Stimulated activated CD4-positive, alpha-beta T cell treated with anti-CD3 and anti-CD28 coated beads, Interleukin-15, amount 100 ng/mL, for 48 hours (primary cell): ENCODE measurements around the gene CD46.
"Not testable (repeated sequence)": the region's sequence is repeated elsewhere in the genome, so short reads cannot be mapped to it uniquely, and the experiment has no call there.

Experiments
- DNase-seq, 2 donors: peaks; one replicate each; pipeline ENCODE4 v3.0.0-alpha.2; 2020; ENCODE audit warnings: low read depth in 2 of 2

CD46 gene

DNA sequence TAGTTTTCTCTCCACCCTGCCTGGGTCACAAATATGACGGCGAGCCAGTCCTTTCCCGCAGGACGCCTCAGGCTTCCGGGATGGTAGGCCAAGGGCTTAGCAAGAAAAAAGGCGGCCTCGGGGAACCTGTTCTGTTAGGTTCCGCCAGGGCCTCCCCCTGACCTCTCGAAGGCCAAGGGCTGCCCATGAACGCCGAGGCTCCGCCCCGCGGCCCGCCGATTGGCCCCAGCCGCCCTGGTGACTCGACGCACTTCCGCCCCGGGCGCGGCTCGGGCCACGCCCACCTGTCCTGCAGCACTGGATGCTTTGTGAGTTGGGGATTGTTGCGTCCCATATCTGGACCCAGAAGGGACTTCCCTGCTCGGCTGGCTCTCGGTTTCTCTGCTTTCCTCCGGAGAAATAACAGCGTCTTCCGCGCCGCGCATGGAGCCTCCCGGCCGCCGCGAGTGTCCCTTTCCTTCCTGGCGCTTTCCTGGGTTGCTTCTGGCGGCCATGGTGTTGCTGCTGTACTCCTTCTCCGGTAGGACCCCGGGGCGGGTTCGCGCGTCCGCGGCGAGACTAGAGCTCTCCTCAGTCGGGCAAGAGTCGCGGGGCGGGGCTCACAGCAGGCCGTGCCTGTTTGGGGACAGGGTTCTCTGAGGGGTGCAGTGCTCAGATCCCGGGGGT lies at the start of gene CD46:
Gene CD46 (plus strand): TSS at position 265 of the 666 bp plus-strand sequence. CDS start 159 bp downstream, at position 424.
- DNase-seq = peak; percentile 90 to 94

DNA sequence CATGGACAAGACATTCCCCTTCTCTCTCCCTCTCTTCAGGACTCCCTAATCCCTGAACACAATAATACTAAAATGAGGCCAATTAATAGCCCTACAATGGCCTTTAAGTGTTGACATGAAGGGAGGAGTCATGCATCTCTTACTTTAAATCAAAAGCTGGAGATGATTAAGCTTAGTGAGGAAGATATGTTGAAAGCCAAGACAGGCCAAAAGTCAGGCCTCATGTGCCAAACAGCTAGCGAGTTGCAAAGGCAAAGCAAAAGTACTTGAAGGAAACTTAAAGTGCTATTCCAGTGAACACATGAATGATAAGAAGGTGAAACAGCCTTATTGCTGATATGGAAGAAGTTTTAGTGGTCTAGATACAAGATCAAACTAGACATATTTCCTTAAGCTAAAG lies 49.5 kb upstream of the CD46 start:
- no peak for DNase-seq

DNA sequence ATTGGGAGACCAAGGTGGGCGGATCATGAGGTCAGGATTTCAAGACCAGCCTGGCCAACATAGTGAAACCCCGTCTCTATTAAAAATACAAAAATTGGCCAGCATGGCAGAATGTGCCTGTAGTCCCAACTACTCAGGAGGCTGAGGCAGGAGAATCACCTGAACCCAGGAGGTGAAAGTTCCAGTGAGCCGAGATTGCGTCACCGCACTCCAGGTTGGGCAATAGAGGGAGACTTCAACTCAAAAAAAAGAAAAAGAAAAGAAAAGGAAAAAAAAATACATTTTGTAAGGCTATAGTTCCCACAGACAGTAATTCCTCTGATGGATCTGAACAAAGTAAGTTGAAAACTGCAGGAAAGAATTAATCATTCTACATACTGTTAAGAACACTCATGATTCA lies 48.1 kb upstream of the CD46 start:
- no peak for DNase-seq

DNA sequence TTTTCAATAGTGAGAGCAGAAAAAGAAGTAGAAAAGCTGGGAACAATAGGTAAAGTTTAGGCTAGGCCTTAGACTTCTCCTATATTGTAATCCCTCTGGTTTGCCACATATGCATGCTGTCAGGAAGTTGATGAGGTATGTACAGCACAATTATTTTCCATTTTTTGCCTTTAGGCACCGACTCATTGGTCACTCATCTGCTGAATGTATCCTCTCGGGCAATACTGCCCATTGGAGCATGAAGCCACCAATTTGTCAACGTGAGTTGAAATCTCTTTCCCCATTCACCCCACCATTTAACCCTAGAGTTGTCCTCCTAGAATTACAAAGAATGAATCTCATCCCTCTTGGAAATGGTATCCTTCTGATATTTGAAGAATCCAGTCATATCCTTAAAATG lies 43.9 kb upstream of the CD46 start:
- not testable (repeated sequence) for DNase-seq

DNA sequence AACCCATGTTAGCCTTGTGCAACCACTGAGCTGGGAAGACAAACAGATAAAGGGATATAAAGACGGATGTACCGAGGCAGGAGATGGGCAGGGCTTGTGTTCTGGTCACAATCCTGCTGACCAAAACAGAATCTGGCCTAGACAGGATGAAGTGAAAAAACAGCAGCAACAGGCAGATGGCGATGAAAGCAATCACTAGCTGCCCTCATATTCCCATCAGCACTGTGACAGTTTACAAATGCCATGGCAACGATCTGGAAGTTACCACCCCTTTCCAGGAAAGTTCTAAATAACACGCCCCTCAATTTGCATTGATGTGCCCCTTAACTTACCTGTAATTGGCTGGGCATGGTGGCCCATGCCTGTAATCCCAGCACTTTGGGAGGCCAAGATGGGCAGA lies 40.6 kb upstream of the CD46 start:
- no peak for DNase-seq

DNA sequence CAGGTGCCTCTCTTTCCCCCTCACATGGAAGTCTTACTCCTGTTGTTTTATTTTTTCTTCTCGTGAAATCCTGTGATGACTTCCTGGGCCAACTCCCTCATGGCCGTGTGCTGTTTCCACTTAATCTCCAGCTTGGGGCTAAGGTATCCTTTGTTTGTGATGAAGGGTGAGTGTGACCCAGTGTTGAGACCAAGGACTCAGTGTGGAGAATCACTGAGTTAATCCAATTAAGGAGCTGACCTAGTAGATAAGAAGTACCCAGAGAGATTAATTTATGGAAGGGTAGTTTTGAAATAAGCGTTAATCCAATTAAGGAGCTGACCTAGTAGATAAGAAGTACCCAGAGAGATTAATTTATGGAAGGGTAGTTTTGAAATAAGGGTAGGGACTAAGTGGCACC lies 39.2 kb upstream of the CD46 start:
- not testable (repeated sequence) for DNase-seq

DNA sequence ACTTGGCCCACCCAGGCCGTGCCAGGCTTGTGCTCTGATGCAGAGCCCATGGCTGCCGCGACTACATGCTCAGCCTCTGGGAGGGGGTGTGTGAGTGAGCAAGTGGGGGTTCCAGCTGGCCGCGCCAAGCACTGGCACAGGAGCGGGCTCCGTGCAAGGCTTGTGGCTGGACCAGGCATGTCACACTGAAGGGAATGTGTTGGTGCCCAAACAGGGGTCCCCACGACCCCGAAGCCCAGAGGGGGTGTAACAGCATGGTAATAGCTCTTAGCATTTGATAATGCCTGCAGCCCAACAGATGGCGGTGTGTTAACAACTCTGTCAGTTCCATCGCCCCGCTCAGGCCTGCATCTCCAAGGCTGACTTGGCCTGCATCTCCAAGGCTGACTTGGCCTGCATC lies 38.3 kb upstream of the CD46 start:
- DNase-seq = no peak

DNA sequence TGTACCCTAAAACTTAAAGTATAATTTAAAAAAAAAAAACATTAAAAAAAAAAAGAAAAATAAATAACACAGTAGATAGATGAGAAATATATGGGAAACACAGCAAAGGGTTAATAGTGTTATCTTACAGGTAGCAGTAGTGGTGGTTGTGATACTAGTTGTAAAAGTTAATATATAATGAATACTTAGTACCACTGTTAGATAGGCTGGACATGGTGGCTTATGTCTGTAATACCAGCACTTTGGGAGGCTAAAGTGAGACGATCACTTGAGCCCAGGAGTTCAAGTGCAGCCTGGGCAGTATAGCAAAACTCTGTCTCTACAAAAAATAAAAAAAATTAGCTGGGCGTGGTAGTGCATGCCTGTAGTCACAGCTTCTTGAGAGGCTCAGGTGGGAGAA lies 32.6 kb upstream of the CD46 start:
- DNase-seq = no peak

DNA sequence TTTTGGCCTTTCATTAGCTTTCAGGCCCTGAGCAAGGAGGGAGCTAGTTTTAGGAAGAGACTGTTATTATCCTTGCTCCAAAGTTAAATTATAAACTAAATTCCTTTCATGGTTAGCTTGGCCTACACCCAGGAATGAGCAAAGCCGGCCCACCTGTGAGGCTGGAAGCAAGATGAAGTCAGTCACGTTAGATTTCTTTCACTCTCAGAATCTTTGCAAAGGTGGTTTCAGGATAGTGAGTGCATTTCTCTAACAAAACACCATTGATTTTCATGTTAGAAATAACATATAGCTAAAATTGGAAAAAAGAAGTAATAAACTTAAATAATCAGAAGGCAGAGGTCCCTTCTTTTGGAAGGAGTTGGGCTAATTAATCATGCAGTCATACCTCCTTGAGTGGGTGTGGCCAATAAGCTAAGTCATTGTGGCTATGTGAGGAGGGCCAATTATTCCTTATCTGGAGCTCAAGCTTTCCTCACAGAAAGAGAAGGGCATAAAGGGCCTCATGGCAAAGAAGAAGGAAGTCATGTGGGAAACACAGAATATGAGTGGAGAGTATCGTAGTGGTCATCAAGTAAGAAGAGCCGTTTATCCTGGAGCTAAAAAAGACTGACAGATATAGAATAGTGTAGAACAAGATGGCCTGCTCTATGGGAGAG lies 23.5 kb upstream of the CD46 start:
- not testable (repeated sequence) for DNase-seq

DNA sequence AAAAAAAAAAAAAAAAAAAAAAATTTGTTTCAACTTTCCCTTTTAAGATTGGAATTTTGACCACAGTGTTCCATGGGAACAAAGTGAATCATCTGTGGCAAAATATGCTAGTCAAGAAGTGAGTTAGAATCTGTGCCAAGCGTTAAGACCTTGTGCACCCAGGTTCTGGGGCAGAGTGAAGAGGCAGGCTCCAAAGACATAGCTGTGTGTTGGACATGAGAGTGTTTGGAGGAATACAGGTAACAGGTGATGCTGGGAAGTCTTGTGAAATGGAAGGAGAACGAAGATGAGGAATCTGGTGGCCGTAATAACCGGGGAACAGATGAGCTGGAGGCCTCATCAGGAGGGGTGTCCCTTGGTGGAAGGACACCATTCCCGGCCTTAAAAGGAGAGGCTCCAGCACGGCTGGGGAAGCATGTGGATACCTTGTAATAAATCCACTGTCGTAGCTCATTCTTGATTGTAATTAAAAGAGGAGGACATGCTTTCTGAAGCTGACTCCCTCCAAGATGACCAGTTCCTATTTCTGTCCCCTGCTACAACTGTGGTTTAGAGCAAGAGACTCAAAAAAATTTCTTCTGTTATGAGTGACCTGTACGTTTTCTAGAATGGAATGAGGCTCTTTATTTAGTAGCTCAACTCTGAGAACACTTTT lies 14.2 kb upstream of the CD46 start:
- not testable (repeated sequence) for DNase-seq

DNA sequence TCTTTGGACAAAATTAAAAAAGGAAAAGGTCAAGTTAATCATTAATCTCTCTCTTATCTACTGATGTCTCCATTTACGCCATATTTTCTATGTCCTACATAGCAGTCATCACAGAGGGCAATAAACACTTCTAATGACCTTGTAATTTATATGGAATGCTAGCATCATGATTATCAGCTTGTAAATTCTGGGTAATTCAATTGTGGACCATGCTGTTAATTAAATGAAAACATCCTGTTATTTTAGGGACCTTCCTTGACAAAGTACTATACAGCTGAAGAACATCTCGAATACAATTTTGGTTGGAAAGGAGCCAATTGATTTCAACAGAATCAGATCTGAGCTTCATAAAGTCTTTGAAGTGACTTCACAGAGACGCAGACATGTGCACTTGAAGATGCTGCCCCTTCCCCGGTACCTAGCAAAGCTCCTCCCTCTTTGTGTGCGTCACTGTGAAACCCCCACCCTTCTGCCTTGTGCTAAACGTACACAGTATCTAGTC lies 13.6 kb upstream of the CD46 start:
- DNase-seq = not testable (repeated sequence)

DNA sequence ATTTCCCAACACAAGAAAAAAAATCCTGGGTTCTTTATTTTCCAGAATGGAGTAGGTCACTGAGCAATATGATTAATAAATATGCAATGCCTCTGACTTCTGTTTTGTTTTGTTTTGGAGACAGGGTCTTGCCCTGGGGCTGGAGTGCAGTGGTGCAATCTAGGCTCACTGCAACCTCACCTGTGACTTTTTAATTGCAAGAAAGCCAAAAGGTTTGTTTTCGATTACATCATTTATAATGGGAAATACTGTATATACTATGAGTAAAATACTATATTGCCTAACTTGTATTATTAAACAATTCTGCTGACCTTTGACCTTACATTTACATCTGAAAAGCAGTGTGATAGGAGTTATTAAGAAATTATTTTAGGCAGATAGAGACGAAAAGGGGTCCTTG lies 11.6 kb upstream of the CD46 start:
- DNase-seq = no peak

DNA sequence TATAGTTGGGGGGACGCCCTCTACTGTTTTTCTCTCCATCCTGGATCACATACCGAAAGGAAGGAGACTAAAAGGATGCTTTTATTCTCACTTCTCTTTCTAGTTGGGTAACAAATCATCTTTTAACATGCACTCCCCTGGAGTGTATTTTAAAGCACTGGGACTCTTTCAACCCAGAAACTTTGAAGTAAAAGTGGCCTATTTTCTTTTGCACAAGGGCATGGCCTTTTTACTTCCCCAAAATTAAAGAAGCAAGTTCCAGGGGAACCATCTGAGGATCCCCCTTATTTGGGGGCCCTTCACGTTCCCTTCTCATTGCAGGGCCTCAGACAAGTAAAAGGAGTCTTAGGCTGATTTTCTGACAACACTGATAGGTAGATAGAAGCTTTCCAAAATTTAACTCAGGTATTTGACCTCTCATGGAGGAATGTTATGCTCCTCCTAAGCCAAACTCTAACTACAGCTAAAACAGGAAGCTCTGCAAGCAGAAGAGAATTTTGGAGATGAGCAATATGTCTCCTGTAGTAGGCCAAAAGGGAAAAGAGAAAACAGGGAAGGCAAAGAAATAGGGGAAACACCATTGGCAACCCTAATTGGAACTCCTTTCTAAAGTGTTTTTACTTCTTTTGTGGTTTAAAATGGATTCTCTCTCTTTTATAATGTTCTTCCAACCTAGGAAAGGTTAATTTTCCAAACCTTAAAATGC lies 8.9 kb upstream of the CD46 start:
- DNase-seq = no peak

DNA sequence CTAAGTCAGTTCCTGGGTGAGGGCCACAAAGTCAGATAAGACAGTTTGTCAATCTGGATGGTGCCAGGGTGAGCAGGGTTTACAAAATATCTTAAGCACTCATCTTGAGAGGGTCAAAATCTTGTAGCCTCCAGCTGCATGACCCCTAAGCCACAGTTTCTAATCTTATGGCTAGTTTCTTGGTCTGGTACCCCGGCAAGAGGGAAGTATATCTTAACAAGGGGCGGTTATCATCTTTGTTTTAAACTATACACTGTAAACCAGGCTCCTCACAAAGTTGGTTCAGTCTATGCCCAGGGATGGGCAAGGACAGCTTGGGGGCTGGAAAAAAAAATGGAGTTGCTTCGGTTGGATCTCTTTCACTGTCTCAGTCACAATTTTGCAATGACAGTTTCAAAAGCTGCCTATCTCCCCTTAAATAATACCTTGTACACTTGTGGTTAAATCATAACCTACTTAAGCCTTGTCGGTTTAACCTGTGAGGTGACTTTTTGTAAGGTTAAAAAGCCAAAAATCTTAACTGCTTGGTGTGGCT lies 7.8 kb upstream of the CD46 start:
- DNase-seq = no peak

DNA sequence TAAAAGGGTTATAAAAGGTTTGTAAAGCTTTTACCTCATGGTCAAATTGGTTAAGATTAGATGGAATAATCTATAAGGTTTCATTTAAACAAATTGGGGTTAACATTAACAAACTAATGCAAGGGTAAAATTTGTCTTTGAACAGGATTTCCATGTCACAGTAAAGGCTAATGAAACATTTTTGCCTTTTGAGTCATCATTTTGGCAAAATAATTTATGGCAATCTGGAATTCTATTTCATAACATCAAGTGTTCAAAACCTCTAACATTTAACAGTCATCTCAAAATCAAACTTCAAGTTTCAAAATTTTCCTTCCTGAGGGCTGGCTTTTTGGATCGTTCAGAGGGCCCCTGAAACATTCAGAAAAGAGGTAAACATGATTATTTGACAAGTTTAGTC lies 6.6 kb upstream of the CD46 start:
- DNase-seq = no peak

DNA sequence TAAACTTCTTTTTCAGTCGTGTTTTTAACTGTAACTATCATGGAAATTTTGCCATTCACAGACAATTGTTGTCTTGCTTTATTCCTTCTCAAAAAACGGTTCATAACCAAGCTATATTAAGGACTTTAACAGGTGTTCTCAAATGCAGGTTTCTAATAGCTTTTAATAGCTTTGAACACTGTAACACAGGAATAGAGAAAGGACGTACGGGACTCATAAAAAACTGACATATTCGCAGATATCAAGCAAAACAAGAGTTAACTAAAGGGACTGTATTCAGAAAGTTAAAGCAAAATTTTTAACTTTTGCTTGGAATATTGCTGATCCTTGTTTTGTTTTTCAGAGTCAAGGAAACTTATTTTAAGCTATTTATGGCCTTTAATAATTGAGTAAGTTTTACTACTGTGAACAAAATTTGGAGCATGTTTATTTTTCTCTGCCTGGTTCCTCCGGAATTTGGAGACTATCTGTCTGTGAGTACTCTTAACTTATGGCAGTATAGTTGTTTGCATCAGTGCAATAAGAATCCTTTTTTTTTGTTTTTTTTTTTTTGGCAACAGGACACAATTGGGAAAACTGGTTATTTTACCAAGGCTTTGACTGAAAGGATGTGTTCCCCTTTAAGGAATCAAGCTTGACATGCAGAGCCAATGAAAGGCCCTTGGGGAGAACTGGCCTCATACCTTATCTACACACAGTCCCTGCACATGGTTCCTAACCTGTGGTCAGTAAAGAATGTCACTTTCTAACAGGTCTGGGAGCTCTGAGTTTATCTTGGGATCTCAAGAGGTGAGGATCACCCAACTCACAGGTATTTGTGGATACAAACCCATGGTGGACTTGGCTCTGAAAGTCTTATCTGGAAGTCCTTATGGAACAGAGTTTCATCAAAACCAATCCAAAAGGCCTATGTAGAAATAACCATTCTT lies 5.8 kb upstream of the CD46 start:
- DNase-seq = no peak

DNA sequence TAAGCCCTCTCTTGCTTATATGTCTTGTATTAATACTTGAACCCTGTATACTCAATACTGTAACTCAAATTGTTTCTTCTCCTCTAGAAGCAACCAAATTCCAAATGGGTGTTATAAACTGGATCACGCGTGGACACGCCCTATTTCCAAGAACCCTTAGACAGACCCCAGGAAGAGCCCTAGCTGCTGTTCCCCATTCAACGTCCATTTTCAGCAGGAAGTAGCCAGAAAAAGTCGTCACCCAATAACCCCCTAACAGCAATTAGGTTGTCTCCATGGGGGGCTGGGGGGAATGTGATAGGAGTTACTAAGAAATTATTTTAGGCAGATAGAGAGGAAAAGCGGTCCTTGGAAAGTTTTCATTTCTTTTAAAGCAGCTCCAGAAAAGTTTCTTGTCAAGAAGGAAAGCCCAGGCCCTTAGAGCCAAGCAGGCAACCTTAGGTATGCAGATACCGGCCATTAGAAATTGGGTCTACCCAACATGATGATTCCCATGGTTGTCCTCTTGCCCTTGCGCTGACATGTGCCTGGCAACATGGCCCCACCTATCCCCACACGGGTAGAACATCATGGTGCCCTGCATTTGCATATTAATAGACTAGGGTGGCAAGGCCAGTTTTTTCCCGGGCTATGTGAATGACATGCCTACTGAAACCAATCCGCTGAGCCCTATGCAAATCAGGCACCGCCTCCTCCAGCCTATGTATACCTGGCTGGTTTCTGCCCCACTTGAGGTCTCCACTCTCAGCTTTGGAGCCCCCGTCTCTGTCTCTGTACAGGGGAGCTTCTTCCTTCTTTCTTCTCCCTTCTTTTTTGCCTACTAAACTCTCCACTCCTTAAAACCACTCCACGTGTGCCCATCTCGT lies 4.0 kb upstream of the CD46 start:
- no peak for DNase-seq

DNA sequence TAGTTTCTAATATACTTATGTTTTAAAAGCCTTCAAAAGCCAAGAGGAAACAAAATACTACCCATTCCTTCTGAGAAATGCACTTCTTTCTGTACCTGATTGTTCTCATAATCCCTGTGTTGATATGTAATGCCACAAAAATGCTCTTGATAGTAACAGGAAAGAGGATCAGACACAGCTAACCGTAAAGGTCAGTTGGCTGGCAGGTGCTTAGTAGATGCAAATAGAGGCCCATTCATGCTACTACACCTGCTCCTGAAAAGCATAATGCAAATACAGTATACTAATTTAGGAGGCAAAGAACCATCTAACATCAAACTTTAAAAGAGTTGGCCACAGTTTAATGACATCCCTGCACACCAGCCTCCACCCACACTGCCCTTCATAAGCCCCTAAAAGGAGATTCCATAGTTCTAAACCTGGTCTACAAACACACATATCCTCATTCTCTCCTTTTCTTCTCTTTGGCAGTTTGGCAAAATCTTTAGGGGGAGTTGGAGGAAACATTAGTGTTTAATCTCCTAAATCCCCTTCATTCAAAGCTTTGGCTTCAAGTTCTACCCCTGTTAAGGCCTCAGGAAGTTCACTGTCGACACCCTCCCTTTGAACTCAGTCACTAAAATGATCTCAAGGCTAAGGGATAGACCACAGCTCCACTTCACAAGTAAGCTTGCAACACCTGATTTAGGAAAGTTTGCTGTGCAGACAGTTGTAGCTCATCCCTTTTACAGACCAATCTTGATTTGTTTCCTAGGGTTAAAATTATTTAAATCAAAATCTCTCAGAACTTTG lies 2.9 kb upstream of the CD46 start:
- no peak for DNase-seq

DNA sequence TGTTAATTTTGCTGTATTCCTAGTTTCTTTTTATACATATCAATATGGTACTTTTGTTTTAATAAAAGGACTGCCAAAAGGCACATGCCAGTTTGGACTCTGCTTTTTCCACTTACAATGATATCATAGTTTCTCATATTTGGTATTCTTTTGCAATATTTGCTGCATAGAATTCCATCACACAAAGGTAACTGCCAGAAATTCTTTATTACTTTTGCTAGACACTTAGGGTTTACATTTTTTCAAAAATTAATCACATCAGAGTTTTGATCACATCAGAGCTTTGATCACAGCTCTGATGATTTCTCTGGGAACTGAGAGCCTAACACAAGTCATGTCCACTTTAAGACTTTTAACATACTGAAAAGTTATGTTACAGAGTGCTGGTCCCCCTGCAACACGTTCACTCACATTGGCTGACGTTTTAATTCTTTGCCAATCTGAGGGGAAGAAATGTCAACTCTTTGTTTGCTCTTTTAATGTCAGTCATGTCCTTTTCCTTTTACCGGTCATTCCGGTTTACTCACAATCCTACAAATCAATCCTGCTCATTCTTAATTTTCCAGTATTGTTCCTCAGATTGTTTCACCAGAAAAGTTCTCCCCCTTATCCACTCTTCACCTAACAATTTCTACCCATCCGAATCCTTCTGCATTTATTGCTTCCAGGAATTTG lies 1.1 kb upstream of the CD46 start:
- DNase-seq = no peak
